Stimulated activated CD8-positive, alpha-beta memory T cell treated with anti-CD3 and anti-CD28 coated beads, Interleukin-4, amount 100 ng/mL, for 48 hours (primary cell): ENCODE data around the gene CHST13.

Experiments used
- DNase-seq: peaks from one replicate; pipeline ENCODE4 v3.0.0-alpha.2; 2020

The CHST13 gene, protein sequence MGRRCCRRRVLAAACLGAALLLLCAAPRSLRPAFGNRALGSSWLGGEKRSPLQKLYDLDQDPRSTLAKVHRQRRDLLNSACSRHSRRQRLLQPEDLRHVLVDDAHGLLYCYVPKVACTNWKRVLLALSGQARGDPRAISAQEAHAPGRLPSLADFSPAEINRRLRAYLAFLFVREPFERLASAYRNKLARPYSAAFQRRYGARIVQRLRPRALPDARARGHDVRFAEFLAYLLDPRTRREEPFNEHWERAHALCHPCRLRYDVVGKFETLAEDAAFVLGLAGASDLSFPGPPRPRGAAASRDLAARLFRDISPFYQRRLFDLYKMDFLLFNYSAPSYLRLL

GRCh38 chr3:126523745-126524428 lies at the start of gene CHST13:
CHST13 (plus strand) TSS chr3:126524155; CDS start chr3:126524333, 178 bp downstream.
- DNase-seq, result no peak

GRCh38 chr3:126474498-126475412 lies 49.2 kb upstream of the CHST13 start:
- peak; percentile 59 for DNase-seq

DNA sequence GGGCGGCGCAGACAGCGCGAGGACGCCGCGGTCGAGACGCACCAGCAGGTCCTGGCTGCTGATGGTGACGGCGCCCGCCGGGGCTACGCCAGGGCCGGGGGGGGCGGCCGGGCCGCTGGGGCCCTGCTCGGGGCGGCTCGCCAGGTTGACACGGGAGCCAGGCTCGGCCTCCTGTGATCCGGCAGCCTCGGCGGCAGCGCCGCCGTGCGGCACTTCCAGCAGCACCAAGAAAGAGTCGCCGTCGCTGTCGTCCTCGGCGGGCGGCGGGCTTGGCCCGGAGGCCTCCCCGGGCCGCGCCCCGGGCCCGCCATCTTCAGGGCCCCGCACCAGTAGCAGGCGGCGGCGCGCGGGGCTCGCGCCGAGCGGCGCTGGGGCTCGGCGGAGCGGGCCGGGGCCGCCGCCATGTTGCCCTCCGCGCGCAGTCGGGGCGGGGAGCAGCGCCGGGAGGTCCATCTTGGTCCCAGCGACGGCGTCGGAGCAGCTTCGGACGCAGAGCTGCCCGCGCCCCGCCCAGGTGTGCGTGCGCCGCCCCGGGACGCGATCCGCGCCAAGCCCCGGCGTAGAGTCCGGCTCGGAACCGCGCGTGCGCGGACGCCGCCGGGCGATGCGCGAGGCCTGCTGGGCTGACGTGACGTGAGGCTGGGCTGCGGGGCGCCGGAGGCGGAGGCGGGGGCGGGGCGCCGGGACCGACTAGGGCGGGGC lies 48.4 kb upstream of the CHST13 start, which contains the start of gene ZXDC:
Gene ZXDC, minus strand, starts transcription at position 479 of the 702 bp plus-strand sequence. Its CDS starts 26 bp downstream, at position 453.
- peak; percentile 93 for DNase-seq

- no peak for DNase-seq
Measured at GRCh38 chr3:126476166-126477060, 47.5 kb upstream of the CHST13 start.

GRCh38 chr3:126477061-126477380 lies 46.9 kb upstream of the CHST13 start:
- DNase-seq, result no peak

DNA sequence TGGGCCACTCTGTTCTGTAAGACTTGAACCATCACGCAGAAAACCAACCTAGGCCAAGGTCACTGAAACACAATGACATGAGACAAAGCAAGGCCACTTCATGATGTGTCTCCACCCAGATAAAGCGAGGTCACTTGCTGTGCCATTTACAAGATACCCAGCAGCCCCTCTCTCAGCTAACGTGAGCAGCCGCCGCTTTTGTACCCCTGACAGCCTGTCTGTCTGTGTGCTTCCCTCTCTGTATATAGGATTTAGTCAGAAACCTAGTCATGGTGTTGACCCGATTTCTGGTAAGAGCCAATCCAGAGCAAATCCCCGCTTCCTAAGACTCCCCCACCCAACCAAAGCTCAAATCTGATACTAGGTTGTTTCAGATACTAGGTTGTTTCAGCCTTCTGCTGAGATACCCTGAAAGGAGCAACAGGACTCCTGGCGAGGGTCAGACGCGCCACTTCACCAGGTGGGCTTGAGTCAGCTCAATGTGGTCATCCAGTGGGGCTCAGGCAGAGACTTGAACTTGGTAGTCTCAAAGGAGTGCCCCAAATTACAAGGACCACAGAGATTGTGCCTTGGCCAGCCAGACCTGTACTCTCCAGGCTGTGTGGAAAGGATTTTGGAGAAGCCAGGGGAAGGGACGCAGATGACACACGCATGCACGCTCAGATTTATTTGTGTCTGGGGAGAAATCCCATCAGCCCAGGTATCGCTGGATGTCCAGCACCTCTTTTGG lies 45.2 kb upstream of the CHST13 start:
- no peak for DNase-seq

DNA sequence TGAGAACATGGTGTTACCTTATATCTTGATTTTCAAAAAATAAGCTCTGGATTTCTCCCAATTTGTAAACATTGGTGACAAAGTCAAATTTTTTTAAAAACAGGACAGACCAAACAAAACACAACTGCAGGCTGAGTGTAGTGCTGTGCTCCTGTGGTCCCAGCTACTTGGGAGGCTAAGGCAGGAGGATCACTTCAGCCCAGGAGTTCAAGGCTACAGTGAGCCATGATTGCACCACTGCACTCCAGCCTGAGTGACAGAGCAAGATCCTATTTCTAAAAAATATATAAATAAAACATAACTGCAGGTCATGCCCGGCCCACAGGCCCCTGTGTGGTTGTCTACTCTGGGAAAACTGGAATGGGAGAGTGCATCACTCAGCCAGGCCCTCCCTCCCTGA lies 44.3 kb upstream of the CHST13 start:
- no peak for DNase-seq

- no peak for DNase-seq
Measured at GRCh38 chr3:126480206-126480605, 43.7 kb upstream of the CHST13 start.

DNA sequence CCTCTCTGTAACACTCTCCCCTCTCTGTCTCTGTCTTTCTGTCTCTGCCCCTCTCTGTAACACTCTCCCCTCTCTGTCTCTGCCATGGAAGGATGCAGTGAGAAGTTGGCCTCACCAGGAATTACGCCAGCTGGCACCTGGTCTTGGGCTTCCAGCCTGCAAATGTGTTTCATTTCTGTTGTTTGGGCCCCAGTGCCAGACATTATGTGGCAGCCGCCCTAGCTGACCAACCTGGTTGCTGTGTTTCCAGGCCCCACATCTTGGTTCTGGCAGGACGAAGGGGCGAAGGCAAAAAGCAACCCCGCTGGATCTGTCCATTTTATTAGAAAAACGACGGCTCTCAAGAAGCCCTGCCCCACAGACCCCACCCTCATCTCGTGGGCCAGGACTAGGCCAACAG lies 43.1 kb upstream of the CHST13 start:
- DNase-seq, result no peak

GRCh38 chr3:126481808-126482502 lies 42.0 kb upstream of the CHST13 start:
- DNase-seq, result no peak

GRCh38 chr3:126482503-126483255 lies 41.3 kb upstream of the CHST13 start:
- DNase-seq, result no peak

DNA sequence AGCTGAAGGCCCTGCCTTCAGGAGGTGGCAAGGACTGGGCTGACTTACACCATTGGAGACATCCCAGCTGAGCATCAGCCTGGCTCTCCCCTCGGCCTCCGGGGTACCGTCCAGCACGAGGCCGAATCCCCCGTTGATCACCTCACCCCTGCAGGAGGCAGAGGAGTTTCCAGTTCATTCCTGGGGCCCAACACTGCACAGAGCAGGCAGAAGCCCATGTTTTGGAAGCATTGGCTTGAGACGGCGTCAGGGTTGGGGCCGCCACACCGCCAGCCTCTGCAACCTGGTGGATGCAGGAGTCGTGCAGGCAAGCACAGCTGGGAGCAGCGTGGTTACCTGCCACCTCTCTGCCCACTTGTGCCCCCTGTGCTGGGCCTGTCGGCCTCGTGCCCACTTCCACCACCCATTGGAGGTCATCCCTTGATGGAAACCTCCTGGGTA lies 40.6 kb upstream of the CHST13 start:
- DNase-seq, result no peak

- DNase-seq, result no peak
Measured at GRCh38 chr3:126484148-126484547, 39.8 kb upstream of the CHST13 start.

DNA sequence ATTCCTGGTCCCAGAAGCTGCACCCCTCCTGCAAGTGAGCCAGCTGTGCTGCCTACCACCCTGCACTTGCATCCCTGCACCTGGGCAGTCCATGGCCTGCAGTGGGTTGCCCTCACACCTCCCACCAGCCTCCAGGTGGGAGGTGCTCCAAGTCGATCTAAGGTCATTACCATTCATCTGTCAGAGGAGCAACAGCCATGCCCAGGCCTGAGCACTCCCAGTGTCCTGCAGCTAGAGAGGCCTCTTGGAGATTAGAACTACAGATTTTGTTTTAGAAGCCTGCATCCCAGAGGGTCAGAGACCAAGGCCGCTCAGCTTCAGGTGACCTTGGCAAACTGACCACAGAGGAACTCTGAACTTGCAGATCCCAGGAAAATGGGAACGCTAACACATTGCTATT lies 39.3 kb upstream of the CHST13 start:
- DNase-seq, result no peak

- no peak for DNase-seq
Measured at GRCh38 chr3:126485176-126485897, 38.6 kb upstream of the CHST13 start.

- DNase-seq, result no peak
Measured at GRCh38 chr3:126485956-126486355, 38.0 kb upstream of the CHST13 start.

GRCh38 chr3:126486360-126486847 lies 37.6 kb upstream of the CHST13 start:
- DNase-seq, result no peak

DNA sequence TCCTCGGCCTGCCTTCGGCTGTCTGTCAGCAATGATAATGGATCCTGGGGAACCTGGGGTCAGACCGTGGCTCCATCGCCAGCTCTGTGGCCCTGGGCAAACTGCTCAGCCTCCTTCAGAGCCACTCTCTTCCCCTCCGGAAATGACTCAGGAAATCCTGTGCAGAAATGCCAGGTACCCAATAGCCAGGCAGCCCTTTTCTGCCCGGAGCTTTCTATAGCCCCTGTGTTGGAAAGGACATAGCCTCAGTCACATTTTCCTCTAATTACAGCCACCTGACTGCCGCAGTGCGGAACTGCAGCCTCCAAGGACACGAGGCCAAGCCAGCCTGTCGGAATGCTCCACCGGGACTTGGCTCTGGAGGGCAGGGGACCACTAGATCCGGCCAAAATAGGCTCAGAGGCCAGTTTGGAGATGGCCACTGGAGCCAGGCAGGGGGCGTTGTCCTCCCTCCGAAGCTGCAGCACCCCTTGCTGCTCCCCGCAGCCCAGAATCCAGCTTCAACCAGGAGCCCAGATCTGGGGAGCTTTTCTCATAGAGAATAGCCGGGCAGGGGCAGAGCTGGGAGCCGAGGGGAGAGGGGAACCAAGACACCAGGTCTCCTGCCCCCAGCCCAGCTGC lies 36.7 kb upstream of the CHST13 start:
- DNase-seq, result no peak
